Thymus (tissue), 11 donors: Measurements from ENCODE around the gene PCCA. TPM values are rescaled to one million over a fixed set of nuclear protein-coding genes. Genes with fewer than 3 reads are reported as not detected.
"Not testable (repeated sequence)": the region's sequence is repeated elsewhere in the genome, so short reads cannot be mapped to it uniquely, and the experiment has no call there.

Source experiments
- DNase-seq, 9 donors: peaks; one replicate each; pipeline ENCODE4 v3.0.0-alpha.2; 2013; ENCODE audit warnings: low spot score in 9 of 9, low read depth in 6 of 9, missing footprints in 1 of 9
- H3K27ac ChIP-seq, 2 donors: one replicate each; pipeline ENCODE4 v1.5.1; 2013; ENCODE audit warnings: control low read depth in 1 of 2, low read depth in 1 of 2, low read length in 1 of 2, mild to moderate bottlenecking in 1 of 2, moderate library complexity in 1 of 2
- H3K27me3 ChIP-seq, 2 donors: one replicate each; pipeline ENCODE4 v1.5.1; 2013; ENCODE audit warnings: low read length in 1 of 2; ENCODE audit not compliant: control insufficient read depth in 2 of 2, insufficient read depth in 1 of 2
- H3K36me3 ChIP-seq, 2 donors: one replicate each; pipeline ENCODE4 v1.5.1; 2013; ENCODE audit warnings: low read length in 1 of 2, mild to moderate bottlenecking in 1 of 2, moderate library complexity in 1 of 2; ENCODE audit not compliant: control insufficient read depth in 2 of 2, insufficient read depth in 2 of 2
- H3K4me1 ChIP-seq, 2 donors: one replicate each; pipeline ENCODE4 v1.5.1; 2013; ENCODE audit warnings: low read length in 2 of 2; ENCODE audit not compliant: control insufficient read depth in 2 of 2, insufficient read depth in 2 of 2
- H3K4me3 ChIP-seq, 2 donors: one replicate each; pipeline ENCODE4 v1.5.1; 2013; ENCODE audit warnings: low read length in 2 of 2, control low read depth in 1 of 2, mild to moderate bottlenecking in 1 of 2
- H3K9me3 ChIP-seq, 2 donors: one replicate each; pipeline ENCODE4 v1.5.1; 2013; ENCODE audit warnings: low read length in 1 of 2, mild to moderate bottlenecking in 1 of 2; ENCODE audit not compliant: control insufficient read depth in 2 of 2, insufficient read depth in 1 of 2
- WGBS: extraction: QIAGEN DNeasy Blood & Tissue Kit; methylation state at CpG from one replicate; pipeline ENCODE4 v1.1.7; 2013; 5-methylcytosine and 5-hydroxymethylcytosine counted together
- polyA plus RNA-seq: library from polyadenylated mRNA; stranded (reverse); fragments of 200-250 nt; gene quantifications from one replicate; pipeline ENCODE4 v1.2.3, GENCODE V29; 2013
- total RNA-seq: library from RNA; stranded (reverse); fragments of 120-200 nt; gene quantifications from one replicate; pipeline ENCODE4 v1.2.4, GENCODE V29; 2013
- donor health status: healthy.

Gene PCCA
- total and polyA plus RNA-seq, 2 donors: 17.9 to 18.2 TPM

DNA sequence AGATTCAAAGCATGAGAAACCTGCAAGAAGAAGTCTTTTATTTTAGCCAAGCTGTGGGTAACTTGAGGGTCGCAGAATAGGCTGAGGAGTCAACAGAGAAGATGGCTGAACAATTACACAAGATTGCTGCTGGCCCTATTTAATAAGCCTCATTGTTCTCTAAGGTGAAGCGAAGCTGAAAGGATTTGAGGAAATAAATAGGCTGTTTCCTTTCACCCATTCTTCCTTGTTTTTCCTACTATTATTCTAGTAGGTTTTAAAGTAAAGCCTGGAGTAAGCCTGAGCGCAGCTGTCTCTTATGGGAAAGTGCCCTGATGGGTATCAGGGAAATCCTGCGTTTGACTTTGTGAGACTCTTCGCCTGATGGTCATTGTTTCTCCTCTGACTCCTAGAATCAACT is 25.0 kb upstream of the PCCA start:
- H3K4me3 ChIP-seq: no peak overlapping the region
- H3K36me3 ChIP-seq: no peaks in the 10 kb centered on the region
- H3K9me3 ChIP-seq: no peaks in the 10 kb centered on the region
- H3K27me3 ChIP-seq: no peaks in the 10 kb centered on the region
- no peak overlapping the region for H3K27ac ChIP-seq
- 82% methylated on average over 5 of the region's 5 CpGs for WGBS
- H3K4me1 ChIP-seq: no peaks in the 10 kb centered on the region
- DNase-seq: no peak

GRCh38 chr13:100068133-100068931 is 20.6 kb upstream of the PCCA start:
- H3K27me3 ChIP-seq: no peaks in the 10 kb centered on the region

GRCh38 chr13:100069278-100069677 is 19.6 kb upstream of the PCCA start:
- H3K27me3 ChIP-seq: no peaks in the 10 kb centered on the region
- WGBS: 93% methylated on average over 1 of the region's 1 CpG
- no peak for DNase-seq
- H3K4me3 ChIP-seq: no peak overlapping the region
- no peaks in the 10 kb centered on the region for H3K4me1 ChIP-seq
- no peaks in the 10 kb centered on the region for H3K36me3 ChIP-seq
- no peaks in the 10 kb centered on the region for H3K9me3 ChIP-seq
- H3K27ac ChIP-seq: no peak overlapping the region

More at GRCh38 chr13:100068133-100068931, 20.6 kb upstream of the PCCA start:
- Histone ChIP-seq H3K27ac (no peak overlapping the region), H3K4me1 (no peaks in the 10 kb centered on the region), H3K9me3 (no peaks in the 10 kb centered on the region), H3K36me3 (no peaks in the 10 kb centered on the region), H3K4me3 (no peak overlapping the region)
- DNase-seq: no peak
- WGBS: 95% methylated on average over 3 of the region's 3 CpGs

DNA sequence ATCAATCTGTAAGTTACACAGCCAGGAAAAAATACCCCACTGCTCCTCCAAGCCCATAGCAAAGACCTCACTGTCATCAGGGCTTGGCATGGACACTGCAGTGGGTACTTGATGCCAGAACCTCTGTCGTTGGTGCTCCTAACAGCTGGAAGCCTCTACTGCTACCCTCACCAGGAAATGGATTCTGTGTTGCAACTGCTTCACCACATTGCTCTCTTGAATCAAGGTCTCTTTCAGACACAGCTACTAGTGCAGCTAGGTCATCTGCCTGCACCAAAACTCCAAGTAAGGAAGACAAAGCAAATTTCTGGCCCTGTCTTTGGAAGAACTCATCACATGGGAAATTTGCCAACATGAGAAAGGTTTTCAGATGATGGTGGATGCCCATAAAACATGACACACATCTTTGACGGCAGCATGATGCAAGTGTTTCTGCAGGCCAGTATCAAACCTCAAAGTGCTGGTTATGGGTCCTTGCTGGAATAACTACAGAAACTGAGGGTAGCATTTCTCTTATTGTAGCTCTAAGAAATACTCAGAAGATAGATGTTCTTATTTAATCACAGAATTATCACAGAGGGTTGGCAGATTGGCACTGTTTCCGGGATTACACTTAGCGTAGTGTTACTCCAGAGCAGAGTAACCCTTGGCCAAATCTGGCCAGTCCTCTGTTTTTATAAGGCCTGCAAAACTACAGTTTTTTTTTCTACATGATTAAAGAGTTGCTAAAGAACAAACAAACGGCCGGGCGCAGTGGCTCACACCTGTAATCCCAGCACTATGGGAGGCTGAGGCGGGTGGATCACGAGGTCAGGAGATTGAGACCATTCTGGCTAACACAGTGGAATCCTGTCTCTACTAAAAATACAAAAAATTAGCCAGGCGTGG is 12.9 kb upstream of the PCCA start:
- no peak overlapping the region for H3K4me3 ChIP-seq
- H3K36me3 ChIP-seq: no peaks in the 10 kb centered on the region
- 95% methylated on average over 10 of the region's 10 CpGs for WGBS
- no peaks in the 10 kb centered on the region for H3K4me1 ChIP-seq
- no peak overlapping the region for H3K27ac ChIP-seq
- no peaks in the 10 kb centered on the region for H3K9me3 ChIP-seq
- no peak for DNase-seq
- H3K27me3 ChIP-seq: no peaks in the 10 kb centered on the region

GRCh38 chr13:100079003-100079402 is 9.9 kb upstream of the PCCA start:
- not testable (repeated sequence) for DNase-seq, H3K4me1 ChIP-seq, H3K4me3 ChIP-seq, H3K9me3 ChIP-seq, H3K27me3 ChIP-seq, H3K36me3 ChIP-seq, H3K27ac ChIP-seq
- WGBS: 97% methylated on average over 9 of the region's 9 CpGs

DNA sequence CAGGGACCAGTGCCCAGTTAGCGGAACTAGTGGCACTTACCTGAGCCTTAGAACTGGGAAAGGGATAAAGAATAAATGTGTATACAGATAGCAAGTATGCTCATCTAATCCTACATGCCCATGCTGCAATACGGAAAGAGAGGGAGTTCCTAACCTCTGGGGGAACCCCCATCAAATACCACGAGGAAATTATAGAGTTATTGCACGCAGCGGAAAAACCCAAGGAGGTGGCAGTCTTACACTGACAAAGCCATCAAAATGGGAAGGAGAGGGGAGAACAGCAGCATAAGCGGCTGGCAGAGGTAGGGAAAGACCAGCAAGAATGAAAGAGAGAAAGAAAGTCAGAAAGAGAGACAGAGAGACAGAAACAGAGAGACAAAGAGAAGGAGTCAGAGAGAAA is 5.5 kb upstream of the PCCA start:
- not testable (repeated sequence) for H3K4me1 ChIP-seq, H3K27me3 ChIP-seq, H3K4me3 ChIP-seq, H3K27ac ChIP-seq, DNase-seq, H3K36me3 ChIP-seq, H3K9me3 ChIP-seq
- WGBS: 85% methylated on average over 6 of the region's 6 CpGs

- Histone ChIP-seq H3K27me3 (peaks cover 0 to 10% of the 10 kb centered on the region in 2 donors), H3K27ac (no peak overlapping the region), H3K4me1 (peaks cover 12 to 24% of the 10 kb centered on the region in 2 donors), H3K4me3 (peak overlapping the region; percentile 66 to 81), H3K36me3 (no peaks in the 10 kb centered on the region), H3K9me3 (no peaks in the 10 kb centered on the region)
- no peak for DNase-seq
- whole genome bisulfite sequencing: 75% methylated on average over 12 of the region's 12 CpGs
These were observed 635 bp upstream of the PCCA start for GRCh38 chr13:100088273-100088643.

GRCh38 chr13:100089465-100090032 is 656 bp downstream of the PCCA start:
- Histone ChIP-seq H3K36me3 (no peaks in the 10 kb centered on the region), H3K4me1 (peaks cover 12 to 24% of the 10 kb centered on the region in 2 donors), H3K27me3 (peaks cover 0 to 10% of the 10 kb centered on the region in 2 donors), H3K9me3 (no peaks in the 10 kb centered on the region), H3K4me3 (peak overlapping the region; percentile 66 to 81), H3K27ac (no peak overlapping the region)
- 3% methylated on average over 13 of the region's 13 CpGs for WGBS
- peak in 5 of 9 donors; percentile 13 to 53 (median 26) for DNase-seq

DNA sequence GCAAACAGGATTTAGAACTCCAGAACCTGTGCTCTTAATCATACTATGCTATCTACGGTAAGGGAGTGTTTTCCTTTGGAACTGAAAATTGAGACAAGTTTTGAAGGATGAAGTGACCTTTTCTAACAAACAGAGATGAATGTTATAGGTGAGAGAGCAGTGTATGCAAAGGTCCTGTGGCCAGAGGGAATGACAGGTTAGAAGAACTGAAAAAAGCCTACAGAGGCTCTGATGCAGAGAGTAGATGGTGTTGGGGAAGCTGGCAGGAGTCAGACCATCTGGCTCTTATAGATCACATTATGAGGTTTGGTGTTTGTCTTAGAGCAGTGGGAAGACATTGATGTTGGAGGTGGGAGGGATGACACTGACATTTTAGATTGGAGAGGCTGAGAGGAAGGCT is 2.0 kb downstream of the PCCA start:
- H3K27ac ChIP-seq: no peak overlapping the region
- no peak overlapping the region for H3K4me3 ChIP-seq
- DNase-seq: no peak
- H3K36me3 ChIP-seq: no peaks in the 10 kb centered on the region
- H3K4me1 ChIP-seq: peaks cover 12 to 24% of the 10 kb centered on the region in 2 donors
- peaks cover 0 to 10% of the 10 kb centered on the region in 2 donors for H3K27me3 ChIP-seq
- no peaks in the 10 kb centered on the region for H3K9me3 ChIP-seq
- WGBS: 100% methylated on average over 1 of the region's 1 CpG
